Lung (tissue), 12 donors: Measurements from ENCODE around the gene GPR4. TPM values are rescaled to one million over a fixed set of nuclear protein-coding genes. Genes with fewer than 3 reads are reported as not detected.

Experiments used
- ATAC-seq: fragments of 200-7000 bp; cut with Tn5 transposase; one replicate; pipeline ENCODE4 v1.9.1; 2020; ENCODE audit warnings: moderate number of reproducible peaks; ENCODE audit not compliant: insufficient read depth, low FRiP score
- DNase-seq, 3 donors: peaks; one replicate each; pipeline ENCODE4 v3.0.0-alpha.2; 2013 to 2017
- H3K27ac ChIP-seq, 2 donors: one replicate each; pipeline ENCODE4 v1.5.1; 2013; ENCODE audit warnings: mild to moderate bottlenecking in 2 of 2, moderate library complexity in 2 of 2, control low read depth in 1 of 2, inconsistent platforms in 1 of 2, low read depth in 1 of 2, low read length in 1 of 2
- H3K27me3 ChIP-seq, 3 donors: one replicate each; pipeline ENCODE4 v1.5.1; 2013; ENCODE audit warnings: low read length in 2 of 3; ENCODE audit not compliant: control insufficient read depth in 3 of 3, insufficient read depth in 3 of 3
- H3K36me3 ChIP-seq, 4 donors: one replicate each; pipeline ENCODE4 v1.5.1; 2013; ENCODE audit warnings: low read length in 4 of 4, mild to moderate bottlenecking in 1 of 4, moderate library complexity in 1 of 4; ENCODE audit not compliant: control insufficient read depth in 4 of 4, insufficient read depth in 4 of 4
- H3K4me1 ChIP-seq, 5 donors: one replicate each; pipeline ENCODE4 v1.5.1; 2013; ENCODE audit warnings: low read length in 5 of 5, mild to moderate bottlenecking in 2 of 5, moderate library complexity in 1 of 5; ENCODE audit not compliant: control insufficient read depth in 5 of 5, insufficient read depth in 5 of 5
- H3K4me3 ChIP-seq: one replicate; pipeline ENCODE4 v1.5.1; 2013; ENCODE audit warnings: mild to moderate bottlenecking, control low read depth, moderate library complexity
- H3K9ac ChIP-seq, 2 donors: one replicate each; pipeline ENCODE4 v1.5.1; 2013; ENCODE audit warnings: low read length in 2 of 2, control low read depth in 1 of 2; ENCODE audit not compliant: insufficient read depth in 1 of 2
- H3K9me3 ChIP-seq, 4 donors: one replicate each; pipeline ENCODE4 v1.5.1; 2013; ENCODE audit warnings: low read length in 3 of 4, mild to moderate bottlenecking in 1 of 4, moderate library complexity in 1 of 4; ENCODE audit not compliant: control insufficient read depth in 4 of 4, insufficient read depth in 3 of 4
- WGBS, 2 donors: extraction: QIAGEN DNeasy Blood & Tissue Kit; methylation state at CpG; one replicate each; pipeline ENCODE4 v1.1.7; 2013; 5-methylcytosine and 5-hydroxymethylcytosine counted together
- polyA plus RNA-seq, 2 donors: library from polyadenylated mRNA; stranded (reverse); fragments of 200-250 nt; gene quantifications; one replicate each; pipeline ENCODE4 v1.2.1, GENCODE V29; 2013
- total RNA-seq, 2 donors: library from RNA; depleted of rRNA in 1 of 2; stranded (reverse); fragments of >200 nt in 1 of 2; gene quantifications; one replicate each; pipeline ENCODE4 v1.2.1, GENCODE V29; 2014 to 2021
- TF ChIP-seq, protein P1 (sequence below): IDR thresholded peaks from 2 replicates; pipeline ENCODE4 v1.5.1; 2012; ENCODE audit warnings: mild to moderate bottlenecking; ENCODE audit errors: control extremely low read depth, extremely low read depth
- donor health status: control.
- donor health status: control.
- donor health status: Bipolar disorder and iron deficiency.
- donor health status: healthy.
- donor health status: DM: yes; HTN: yes; CAD: no.

Gene GPR4
- total and polyA plus RNA-seq, 4 donors, result 1.3 to 12.8 (median 11.8) TPM

DNA sequence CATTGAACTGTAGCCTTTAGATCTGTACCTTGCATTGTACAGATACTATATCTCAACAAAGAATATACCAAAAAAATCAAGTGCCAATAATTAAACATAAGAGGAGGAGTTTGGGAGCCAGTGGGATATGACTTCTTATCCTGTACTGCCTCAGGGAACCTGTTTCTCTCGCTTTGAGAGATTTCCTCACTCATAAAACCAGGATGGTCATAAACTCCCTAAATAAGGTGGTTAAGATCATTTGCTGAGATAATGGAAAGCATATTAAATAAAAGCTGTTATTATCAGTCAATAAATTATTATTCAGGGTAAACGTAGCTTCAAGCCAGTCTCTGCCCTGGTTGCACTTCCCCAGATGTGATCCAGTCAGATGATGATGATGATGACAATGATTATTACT is 34.4 kb downstream of the GPR4 start:
- TF ChIP-seq, protein P1, sequence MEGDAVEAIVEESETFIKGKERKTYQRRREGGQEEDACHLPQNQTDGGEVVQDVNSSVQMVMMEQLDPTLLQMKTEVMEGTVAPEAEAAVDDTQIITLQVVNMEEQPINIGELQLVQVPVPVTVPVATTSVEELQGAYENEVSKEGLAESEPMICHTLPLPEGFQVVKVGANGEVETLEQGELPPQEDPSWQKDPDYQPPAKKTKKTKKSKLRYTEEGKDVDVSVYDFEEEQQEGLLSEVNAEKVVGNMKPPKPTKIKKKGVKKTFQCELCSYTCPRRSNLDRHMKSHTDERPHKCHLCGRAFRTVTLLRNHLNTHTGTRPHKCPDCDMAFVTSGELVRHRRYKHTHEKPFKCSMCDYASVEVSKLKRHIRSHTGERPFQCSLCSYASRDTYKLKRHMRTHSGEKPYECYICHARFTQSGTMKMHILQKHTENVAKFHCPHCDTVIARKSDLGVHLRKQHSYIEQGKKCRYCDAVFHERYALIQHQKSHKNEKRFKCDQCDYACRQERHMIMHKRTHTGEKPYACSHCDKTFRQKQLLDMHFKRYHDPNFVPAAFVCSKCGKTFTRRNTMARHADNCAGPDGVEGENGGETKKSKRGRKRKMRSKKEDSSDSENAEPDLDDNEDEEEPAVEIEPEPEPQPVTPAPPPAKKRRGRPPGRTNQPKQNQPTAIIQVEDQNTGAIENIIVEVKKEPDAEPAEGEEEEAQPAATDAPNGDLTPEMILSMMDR, result no peak
- H3K27ac ChIP-seq, result peak overlapping the region in 1 of 2 donors; percentile 70
- ATAC-seq, result no peak

DNA sequence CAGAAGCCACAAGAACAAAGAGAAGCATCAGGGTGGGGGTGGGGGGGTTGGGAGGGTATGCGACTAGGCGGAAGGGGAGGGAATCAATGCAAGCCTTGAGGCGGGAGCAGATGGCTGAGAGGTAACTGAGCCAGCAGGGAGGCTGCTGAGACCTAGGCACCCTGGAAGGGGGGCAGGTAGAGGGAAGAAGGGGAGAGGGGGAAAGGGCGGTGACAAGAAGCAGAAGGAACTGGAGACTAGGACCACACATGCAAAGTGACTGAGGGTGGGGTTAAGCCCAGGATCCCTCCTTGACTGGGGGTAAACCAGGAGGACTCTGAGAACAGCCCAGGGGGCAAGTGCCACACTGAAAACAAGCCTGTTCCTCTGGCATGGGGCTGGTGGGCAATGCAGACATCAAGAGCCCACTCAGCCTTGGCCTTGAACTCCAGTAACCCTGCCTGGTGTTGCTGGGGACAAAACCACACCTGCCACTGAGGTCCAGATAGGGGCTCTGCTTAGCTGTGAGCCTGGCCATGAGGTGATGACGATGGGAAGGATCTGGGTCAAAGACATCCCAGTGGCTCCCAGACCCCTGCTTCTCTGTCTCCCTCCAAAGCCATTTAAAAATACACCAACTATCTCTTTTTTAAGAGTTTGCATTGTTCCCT is 37.8 kb downstream of the GPR4 start:
- Histone ChIP-seq H3K4me3 (no peak overlapping the region), H3K9ac (no peak overlapping the region), H3K4me1 (peaks cover 0 to 4% (median 0%) of the 10 kb centered on the region in 5 donors), H3K36me3 (no peaks in the 10 kb centered on the region), H3K9me3 (no peaks in the 10 kb centered on the region), H3K27me3 (no peaks in the 10 kb centered on the region), H3K27ac (no peak overlapping the region)
- no peak for DNase-seq
- no peak for ATAC-seq
- WGBS, 2 donors, result 72 to 77% methylated on average over 5 of the region's 5 CpGs
- TF ChIP-seq, protein P1, result no peak

More for the DNA sequence above, 34.4 kb downstream of the GPR4 start:
- Histone ChIP-seq H3K9ac (no peak overlapping the region), H3K4me1 (peaks cover 0 to 2% (median 0%) of the 10 kb centered on the region in 5 donors), H3K9me3 (no peaks in the 10 kb centered on the region), H3K4me3 (no peak overlapping the region), H3K27me3 (no peaks in the 10 kb centered on the region), H3K36me3 (no peaks in the 10 kb centered on the region)
- no peak for DNase-seq
- 83 to 89% methylated on average over 2 of the region's 2 CpGs for WGBS, 2 donors

DNA sequence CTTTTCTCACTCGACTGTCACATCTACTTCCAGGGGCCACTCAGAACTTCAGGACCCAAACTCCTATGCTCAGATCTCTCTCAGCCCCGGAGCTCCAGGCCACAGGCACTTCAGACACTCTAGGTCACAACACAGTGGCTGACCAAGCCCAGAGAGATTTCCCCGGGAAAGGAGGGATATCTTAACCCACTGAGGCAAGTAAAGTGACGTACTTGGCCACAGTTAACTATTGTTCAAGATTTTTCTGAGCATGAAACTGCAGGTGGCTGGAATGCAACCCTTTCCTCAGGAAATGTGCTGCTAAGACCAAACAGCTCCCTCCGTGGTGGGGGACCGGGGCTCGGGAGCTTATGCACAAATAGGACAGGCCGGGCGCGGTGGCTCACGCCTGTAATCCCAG is 41.3 kb downstream of the GPR4 start:
- WGBS, 2 donors, result 79 to 82% methylated on average over 11 of the region's 11 CpGs
- Histone ChIP-seq H3K9ac (no peak overlapping the region), H3K27me3 (no peaks in the 10 kb centered on the region), H3K27ac (no peak overlapping the region), H3K36me3 (no peaks in the 10 kb centered on the region), H3K4me3 (no peak overlapping the region), H3K4me1 (peaks cover 0 to 1% (median 0%) of the 10 kb centered on the region in 5 donors), H3K9me3 (no peaks in the 10 kb centered on the region)
- no peak for ATAC-seq
- no peak for DNase-seq
- TF ChIP-seq, protein P1, result no peak

DNA sequence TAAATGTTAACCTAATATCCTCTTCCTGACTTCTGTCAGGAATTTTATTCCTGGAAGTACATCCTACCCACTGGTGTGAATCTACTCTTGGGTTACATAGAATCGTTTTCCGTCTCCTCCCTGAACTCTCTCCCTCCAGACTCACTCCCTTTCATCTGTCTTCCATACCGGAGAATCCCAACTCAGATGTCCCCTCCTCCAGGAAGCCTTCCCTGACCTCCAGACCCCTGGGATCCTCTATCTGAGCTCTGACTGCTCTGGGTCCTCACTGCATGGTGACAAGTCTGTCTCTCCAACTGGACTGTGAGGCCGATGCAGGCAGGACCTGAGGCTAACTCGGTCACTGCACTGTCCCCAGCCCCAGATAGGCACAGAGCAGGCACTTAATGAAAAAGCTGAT is 42.0 kb downstream of the GPR4 start:
- DNase-seq (no peak), ATAC-seq (no peak)
- Histone ChIP-seq H3K9ac (no peak overlapping the region), H3K9me3 (no peaks in the 10 kb centered on the region), H3K27ac (no peak overlapping the region), H3K36me3 (no peaks in the 10 kb centered on the region), H3K27me3 (no peaks in the 10 kb centered on the region), H3K4me1 (peaks cover 0 to 1% (median 0%) of the 10 kb centered on the region in 5 donors), H3K4me3 (no peak overlapping the region)
- TF ChIP-seq, protein P1, result no peak
- WGBS, 2 donors, result 91 to 92% methylated on average over 5 of the region's 5 CpGs
